ENCODE results near the gene ELK3. TPM values are rescaled to one million over a fixed set of nuclear protein-coding genes. Genes with fewer than 3 reads are reported as not detected.

ELK3 gene
- total RNA-seq, 1 experiment from 2014 or later = 0.45 TPM

- H3K9me3 Mint-ChIP-seq (ENCODE audit: unreplicated experiment) = no peaks in the 10 kb centered on the region
- H3K36me3 Mint-ChIP-seq (ENCODE audit: insufficient read depth, unreplicated experiment) = no peaks in the 10 kb centered on the region
- intact Hi-C loops (cut with micrococcal nuclease; ENCODE audit: unreplicated experiment) = no loop called here
- no peak overlapping the region for H3K4me3 Mint-ChIP-seq (ENCODE audit: unreplicated experiment)
- ChIA-PET CTCF (no interaction called here), POLR2A (no interaction called here)
- H3K36me3 ChIP-seq (ENCODE audit: control insufficient read depth, insufficient read depth, low read length) = no peaks in the 10 kb centered on the region
- DNase-seq = no peak
- no peaks in the 10 kb centered on the region for H3K9me3 ChIP-seq
- no peak overlapping the region for H3K27ac Mint-ChIP-seq (ENCODE audit: unreplicated experiment)
- no peaks in the 10 kb centered on the region for H3K27me3 Mint-ChIP-seq (ENCODE audit: insufficient read depth, unreplicated experiment)
- no peaks in the 10 kb centered on the region for H3K27me3 ChIP-seq (replicated peaks; ENCODE audit: control insufficient read depth, insufficient read depth, low read length)
- H3K4me1 ChIP-seq = no peaks in the 10 kb centered on the region
- no TSS peak for BruUV-seq (replicated peaks)
- no peaks in the 10 kb centered on the region for H3K4me1 Mint-ChIP-seq (ENCODE audit: low read depth, unreplicated experiment)
- TF ChIP-seq CTCF (IDR thresholded peaks at IDR 0.05; ENCODE audit: insufficient read depth in 1 of 2, low read depth in 1 of 2, low read length in 1 of 2, severe bottlenecking in 1 of 2, unreplicated experiment in 1 of 2) = no peak
- no peak overlapping the region for H3K4me3 ChIP-seq (ENCODE audit: low read depth, low read length)
Measured at GRCh38 chr12:96228566-96229248, 34.5 kb downstream of the ELK3 start.

GRCh38 chr12:96230646-96231045 is 36.5 kb downstream of the ELK3 start:
- no peak for DNase-seq
- no peak for TF ChIP-seq CTCF (IDR thresholded peaks at IDR 0.05; ENCODE audit: insufficient read depth in 1 of 2, low read depth in 1 of 2, low read length in 1 of 2, severe bottlenecking in 1 of 2, unreplicated experiment in 1 of 2)
- Histone ChIP-seq H3K4me1 (no peaks in the 10 kb centered on the region), H3K27me3 (replicated peaks; ENCODE audit: control insufficient read depth, insufficient read depth, low read length) (no peaks in the 10 kb centered on the region), H3K9me3 (no peaks in the 10 kb centered on the region), H3K36me3 (ENCODE audit: control insufficient read depth, insufficient read depth, low read length) (no peaks in the 10 kb centered on the region), H3K4me3 (ENCODE audit: low read depth, low read length) (no peak overlapping the region)
- Mint-ChIP-seq H3K9me3 (ENCODE audit: unreplicated experiment) (no peaks in the 10 kb centered on the region), H3K4me3 (ENCODE audit: unreplicated experiment) (no peak overlapping the region), H3K4me1 (ENCODE audit: low read depth, unreplicated experiment) (no peaks in the 10 kb centered on the region), H3K36me3 (ENCODE audit: insufficient read depth, unreplicated experiment) (no peaks in the 10 kb centered on the region), H3K27ac (ENCODE audit: unreplicated experiment) (no peak overlapping the region), H3K27me3 (ENCODE audit: insufficient read depth, unreplicated experiment) (no peaks in the 10 kb centered on the region)
- no TSS peak for BruUV-seq (replicated peaks)
- POLR2A ChIA-PET = no interaction called here
- CTCF ChIA-PET = no interaction called here
- intact Hi-C loops (cut with micrococcal nuclease; ENCODE audit: unreplicated experiment) = no loop called here

- peaks cover 5% of the 10 kb centered on the region for H3K27me3 Mint-ChIP-seq (ENCODE audit: insufficient read depth, unreplicated experiment)
- no peaks in the 10 kb centered on the region for H3K27me3 ChIP-seq (replicated peaks; ENCODE audit: control insufficient read depth, insufficient read depth, low read length)
- BruUV-seq (replicated peaks) = no TSS peak
- H3K27ac Mint-ChIP-seq (ENCODE audit: unreplicated experiment) = no peak overlapping the region
- no peaks in the 10 kb centered on the region for H3K36me3 Mint-ChIP-seq (ENCODE audit: insufficient read depth, unreplicated experiment)
- DNase-seq = no peak
- H3K9me3 ChIP-seq = no peaks in the 10 kb centered on the region
- POLR2A ChIA-PET = no interaction called here
- H3K4me1 Mint-ChIP-seq (ENCODE audit: low read depth, unreplicated experiment) = no peaks in the 10 kb centered on the region
- no peaks in the 10 kb centered on the region for H3K36me3 ChIP-seq (ENCODE audit: control insufficient read depth, insufficient read depth, low read length)
- intact Hi-C loops (cut with micrococcal nuclease; ENCODE audit: unreplicated experiment) = no loop called here
- CTCF ChIA-PET = no interaction called here
- no peak overlapping the region for H3K4me3 ChIP-seq (ENCODE audit: low read depth, low read length)
- no peaks in the 10 kb centered on the region for H3K9me3 Mint-ChIP-seq (ENCODE audit: unreplicated experiment)
- H3K4me3 Mint-ChIP-seq (ENCODE audit: unreplicated experiment) = no peak overlapping the region
- H3K4me1 ChIP-seq = no peaks in the 10 kb centered on the region
- TF ChIP-seq CTCF (IDR thresholded peaks at IDR 0.05; ENCODE audit: insufficient read depth in 1 of 2, low read depth in 1 of 2, low read length in 1 of 2, severe bottlenecking in 1 of 2, unreplicated experiment in 1 of 2) = no peak
Measured at GRCh38 chr12:96233168-96233567, 39.0 kb downstream of the ELK3 start.

All from Caco-2 (cell line).